ENCODE results near the gene SH3TC1.

DNA sequence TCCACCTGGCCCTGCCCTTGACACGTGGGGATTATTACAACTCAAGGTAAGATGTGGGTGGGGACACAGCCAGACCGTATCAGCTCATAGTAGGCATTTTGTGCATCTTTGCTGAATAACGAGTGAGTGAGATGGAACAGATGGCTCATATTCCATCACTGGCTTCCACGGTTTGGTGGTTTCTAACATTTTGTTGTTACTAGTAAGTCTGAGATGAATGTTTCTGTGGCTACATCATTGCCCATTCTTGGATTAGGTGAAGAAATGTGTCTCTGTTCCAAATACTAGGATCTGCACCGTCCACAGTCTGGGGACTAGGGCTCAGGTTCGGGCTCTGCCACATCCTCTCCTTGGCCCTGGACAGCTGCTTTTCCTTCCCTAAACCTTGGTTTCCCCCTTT lies 44.0 kb upstream of the SH3TC1 start:
- TF ChIP-seq, protein P1, sequence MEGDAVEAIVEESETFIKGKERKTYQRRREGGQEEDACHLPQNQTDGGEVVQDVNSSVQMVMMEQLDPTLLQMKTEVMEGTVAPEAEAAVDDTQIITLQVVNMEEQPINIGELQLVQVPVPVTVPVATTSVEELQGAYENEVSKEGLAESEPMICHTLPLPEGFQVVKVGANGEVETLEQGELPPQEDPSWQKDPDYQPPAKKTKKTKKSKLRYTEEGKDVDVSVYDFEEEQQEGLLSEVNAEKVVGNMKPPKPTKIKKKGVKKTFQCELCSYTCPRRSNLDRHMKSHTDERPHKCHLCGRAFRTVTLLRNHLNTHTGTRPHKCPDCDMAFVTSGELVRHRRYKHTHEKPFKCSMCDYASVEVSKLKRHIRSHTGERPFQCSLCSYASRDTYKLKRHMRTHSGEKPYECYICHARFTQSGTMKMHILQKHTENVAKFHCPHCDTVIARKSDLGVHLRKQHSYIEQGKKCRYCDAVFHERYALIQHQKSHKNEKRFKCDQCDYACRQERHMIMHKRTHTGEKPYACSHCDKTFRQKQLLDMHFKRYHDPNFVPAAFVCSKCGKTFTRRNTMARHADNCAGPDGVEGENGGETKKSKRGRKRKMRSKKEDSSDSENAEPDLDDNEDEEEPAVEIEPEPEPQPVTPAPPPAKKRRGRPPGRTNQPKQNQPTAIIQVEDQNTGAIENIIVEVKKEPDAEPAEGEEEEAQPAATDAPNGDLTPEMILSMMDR (conservative IDR thresholded peaks at IDR 0.05), result no peak
- no peak for TF ChIP-seq ZFX (IDR thresholded peaks at IDR 0.05)

Data from C4-2B (cell line).